HG02798 (cell line): Measurements from ENCODE around the gene CNTROB.
A peak's percentile ranks its signal among the peaks of the same experiment; 100 is the strongest.

Experiments
- ATAC-seq: cut with Tn5 transposase; IDR thresholded peaks from one replicate; pipeline ENCODE4 v1.9.1; 2021; ENCODE audit warnings: mild to moderate bottlenecking; ENCODE audit not compliant: unreplicated experiment, poor library complexity

Gene CNTROB

DNA sequence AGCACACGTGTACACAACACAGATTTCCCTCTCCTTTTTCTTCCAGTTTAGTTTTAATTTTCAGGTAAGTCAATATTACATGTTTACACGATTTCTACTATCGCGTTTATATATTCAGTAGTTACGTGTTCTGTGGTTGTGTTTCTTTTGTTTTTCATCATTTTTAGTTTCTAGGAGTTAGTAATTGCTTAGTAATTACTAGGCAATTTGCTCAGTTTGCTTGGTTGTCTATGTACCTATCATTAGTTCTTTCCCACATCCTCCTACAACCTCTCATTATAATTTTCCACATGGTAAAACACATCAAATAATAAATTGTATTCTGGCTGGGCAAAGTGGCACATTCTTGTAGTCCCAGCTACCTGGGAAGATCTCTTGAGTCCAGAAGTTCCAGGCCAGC, 45.8 kb downstream of the CNTROB start:
- ATAC-seq, result no peak

DNA sequence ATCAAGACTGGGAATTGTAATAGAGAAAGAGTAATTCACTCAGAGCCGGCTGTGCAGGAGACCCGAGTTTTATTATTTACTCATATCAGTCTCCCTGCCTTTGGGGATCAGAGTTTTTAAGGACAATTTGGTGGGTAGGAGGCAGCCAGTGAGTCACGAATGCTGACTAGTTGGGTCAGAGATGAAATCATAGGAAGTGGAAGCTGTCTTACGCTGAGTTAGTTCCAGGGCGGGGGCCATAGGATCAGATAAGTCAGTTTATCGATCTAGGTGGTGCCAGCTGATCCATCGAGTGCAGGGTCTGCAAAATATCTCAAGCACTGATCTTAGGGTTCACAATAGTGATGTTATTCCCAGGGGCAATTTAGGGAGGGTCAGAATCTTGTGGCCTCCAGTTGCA, 50.2 kb downstream of the CNTROB start:
- no peak for ATAC-seq

DNA sequence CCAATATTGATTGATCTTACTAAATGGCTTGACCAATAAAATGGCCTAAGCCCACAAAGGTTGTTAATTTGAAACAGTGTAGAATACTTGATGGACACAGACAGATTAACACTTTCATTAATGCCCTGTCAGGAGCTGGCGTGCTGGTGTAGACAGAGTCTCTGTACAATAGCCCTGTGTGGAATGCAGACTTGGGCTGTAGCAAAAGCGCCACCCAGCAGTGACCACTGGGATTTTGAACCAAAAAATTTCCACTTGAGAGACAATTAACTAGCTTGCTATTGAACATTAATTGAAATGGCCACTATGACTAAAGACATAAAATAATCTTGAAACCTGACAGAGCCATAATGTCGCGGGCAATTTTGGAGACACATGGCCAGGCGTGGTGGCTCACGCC, 50.7 kb downstream of the CNTROB start:
- ATAC-seq, result no peak

DNA sequence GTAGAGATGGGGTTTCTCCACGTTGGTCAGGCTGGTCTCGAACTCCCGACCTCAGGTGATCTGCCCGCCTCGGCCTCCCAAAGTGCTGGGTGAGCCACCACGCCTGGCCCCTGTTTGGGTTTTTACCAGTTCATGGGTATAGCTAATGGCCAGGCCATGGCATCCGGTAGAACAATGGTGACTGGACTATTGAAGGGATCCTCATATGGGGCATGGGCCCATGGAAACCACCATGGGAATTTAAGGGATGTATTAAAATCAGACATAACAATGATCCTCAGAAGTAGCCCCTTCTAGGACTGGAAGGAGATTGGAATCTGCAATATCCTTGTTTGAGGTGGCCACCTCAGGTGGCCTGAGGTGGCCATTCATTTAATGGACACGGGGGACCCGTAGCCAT, 52.9 kb downstream of the CNTROB start:
- no peak for ATAC-seq

DNA sequence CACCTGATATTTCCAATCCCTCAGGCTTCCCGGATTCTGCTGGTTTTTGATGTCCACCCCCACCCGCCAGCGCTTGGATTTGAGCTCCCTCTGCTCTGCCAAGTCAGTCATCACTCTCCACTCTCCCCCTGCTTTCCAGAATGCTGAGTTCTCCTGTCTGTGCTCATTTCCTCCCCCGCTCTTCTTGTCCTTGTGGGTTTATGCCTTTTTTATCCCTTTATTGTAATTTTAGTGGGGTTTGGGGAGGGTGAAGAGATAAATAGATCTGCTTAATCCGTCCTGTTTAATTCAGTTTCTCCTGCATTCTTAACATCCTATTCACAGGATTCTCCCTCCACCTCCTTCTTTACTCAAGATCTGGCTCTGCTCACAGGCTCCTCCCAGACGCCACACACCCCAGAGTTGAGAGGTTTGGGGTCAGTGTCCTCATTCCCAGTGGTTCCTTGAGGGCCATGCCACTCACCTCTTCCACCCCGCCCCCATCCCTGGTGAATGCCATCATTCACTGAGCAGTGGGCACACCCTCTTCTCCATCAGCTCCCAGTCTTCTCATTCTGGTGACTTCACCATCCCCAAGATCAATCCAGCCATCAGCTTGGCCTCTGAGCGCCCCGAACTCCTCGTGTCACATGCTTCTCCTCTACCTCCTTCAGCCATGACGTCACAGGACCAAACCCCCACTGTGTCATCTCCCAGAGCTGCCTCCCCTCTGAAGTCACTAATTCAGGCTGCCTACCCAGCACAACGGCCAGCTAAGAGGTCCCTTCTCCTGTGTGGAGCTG, 55.3 kb downstream of the CNTROB start:
- no peak for ATAC-seq

DNA sequence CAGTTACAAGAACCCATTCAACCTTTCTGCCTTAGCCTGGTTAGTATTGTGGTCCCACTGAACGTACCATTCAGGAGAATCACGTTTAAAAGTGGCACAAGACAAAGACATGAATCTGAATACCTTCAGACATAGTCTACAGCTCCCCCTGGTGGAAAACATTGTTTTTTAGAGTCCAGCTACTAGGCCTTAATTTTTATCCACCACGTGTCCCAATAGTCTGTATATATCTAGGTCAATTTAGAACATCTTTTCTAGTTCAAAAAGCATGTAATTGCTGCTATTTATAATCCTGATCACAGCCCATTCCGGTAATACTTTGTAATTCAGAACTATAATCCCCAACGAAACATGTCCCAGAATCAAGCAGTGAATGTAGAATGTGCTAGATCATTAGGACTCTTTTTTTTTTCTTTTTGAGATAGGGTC, 56.8 kb downstream of the CNTROB start:
- ATAC-seq, result no peak

DNA sequence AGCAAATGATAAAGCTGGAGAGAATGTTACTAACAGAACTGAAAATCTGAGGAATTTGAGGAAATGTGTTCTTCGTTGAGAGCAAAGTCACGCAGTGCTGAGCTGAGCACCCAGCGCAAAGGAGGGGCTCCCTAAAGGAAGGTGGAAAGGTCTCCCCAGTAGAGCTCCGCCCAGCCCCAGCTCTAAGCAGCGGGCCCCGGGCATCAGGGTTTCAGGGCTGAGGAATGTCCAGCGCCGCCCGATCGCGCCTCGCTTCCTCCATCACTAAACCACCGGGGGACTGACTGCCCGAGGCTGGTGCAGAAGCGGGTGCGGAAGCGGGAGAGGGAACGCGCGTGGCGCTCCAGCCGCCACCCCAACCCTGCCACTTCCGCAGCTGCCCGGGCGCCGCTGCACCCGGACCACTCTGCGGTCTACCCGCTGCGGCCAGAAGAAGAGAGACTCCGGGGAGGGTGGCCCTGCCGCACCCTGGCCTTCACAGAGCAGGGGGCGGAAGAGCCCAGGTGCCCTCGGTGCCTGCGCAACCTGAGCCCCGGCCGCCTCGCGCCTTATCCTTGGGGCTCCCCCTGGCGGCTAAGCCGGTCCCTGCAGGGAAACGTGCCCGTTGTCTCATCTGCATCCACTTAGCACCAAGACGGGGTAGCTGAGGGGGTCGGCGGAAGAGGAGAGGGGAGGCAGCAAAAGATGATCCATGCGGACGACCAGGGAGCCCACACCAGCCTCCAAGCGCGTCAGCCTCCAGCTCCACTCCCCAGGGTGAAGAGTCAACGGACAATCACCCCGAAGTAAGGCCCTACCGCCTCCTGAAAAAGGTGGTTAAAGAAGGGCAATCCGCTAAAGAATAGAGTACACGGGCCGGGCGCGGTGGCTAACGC, 58.0 kb downstream of the CNTROB start:
- ATAC-seq, result peak; percentile 86

DNA sequence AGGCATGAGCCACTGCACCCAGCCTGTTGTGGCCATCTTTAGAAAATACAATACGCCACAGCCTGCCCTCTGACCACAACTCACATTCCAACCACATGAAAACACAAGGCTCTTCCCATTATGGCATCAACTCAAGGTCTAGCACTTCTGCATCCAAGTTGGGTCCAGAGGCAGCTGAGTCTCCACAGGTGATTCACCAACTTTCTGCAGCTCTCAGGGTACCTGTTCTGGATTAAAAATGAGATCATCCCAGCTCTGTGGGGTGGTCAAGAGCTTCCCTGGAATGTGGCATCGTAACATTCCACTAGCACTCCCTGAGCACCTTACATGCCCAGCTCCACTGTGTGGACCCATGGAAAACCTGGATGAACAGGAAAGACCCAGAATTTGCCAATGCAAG, 60.5 kb downstream of the CNTROB start:
- no peak for ATAC-seq

DNA sequence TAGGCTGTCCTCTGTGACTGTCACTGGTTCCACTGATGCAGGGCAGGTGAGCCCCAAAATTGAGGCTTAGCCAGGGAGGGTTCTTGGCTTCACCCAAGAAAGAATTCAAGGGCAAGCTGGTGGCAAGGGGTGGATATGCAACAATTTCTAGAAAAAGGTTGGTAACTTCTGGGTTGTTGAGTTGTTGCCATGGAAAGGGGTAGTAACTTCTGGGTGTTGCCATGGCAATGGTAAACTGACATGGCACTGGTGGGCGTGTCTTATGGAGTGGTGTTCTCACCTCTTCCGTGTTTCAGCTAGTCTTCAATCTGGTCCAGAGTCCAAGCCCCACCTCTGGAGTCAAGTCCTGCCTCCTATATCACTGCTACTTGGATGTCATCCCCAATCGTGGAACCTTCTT, 60.9 kb downstream of the CNTROB start:
- no peak for ATAC-seq

DNA sequence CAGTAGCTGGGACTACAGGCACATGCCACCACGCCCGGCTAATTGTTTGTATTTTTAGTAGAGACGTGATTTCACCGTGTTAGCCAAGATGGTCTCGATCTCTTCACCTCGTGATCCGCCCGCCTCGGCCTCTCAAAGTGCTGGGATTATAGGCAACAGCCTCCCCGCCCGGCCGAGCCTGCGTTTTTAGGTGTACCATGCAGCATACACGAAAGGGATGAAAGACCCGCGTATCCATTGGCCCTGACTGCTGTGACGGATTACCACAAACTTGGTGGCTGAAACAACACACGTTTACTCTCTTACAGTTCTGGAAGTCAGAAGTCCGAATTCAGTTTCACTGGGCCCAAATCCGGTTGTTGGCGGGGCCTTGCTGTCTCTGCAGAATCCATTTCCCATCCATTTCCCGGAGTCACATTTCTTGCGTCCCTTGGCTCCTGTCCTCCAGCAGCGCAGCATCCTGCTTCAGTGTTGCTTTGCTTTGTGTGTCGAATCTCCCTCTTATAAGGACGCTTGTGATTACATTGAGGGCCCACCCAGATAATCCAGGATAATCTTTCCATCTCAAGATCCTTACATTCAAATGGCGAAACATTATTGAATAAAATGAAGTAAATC, 62.1 kb downstream of the CNTROB start:
- no peak for ATAC-seq

DNA sequence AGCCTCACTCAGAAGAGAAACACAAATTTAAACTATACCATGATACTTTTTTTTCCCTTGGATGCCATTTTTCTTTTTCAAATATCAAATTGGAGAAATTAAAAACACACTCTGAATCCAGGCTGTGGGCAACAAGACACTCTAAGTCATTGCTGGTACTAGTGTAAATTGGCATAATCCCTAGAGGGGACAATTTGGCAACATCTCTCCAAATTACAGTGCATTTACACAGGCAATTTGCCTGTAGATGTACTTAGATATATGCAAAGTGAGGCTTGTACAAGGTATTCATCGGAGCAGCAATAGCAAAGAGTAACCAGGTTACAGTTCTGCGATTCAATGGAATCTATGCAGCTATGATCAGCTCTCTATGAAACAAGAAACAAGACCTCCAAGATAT, 63.7 kb downstream of the CNTROB start:
- no peak for ATAC-seq

DNA sequence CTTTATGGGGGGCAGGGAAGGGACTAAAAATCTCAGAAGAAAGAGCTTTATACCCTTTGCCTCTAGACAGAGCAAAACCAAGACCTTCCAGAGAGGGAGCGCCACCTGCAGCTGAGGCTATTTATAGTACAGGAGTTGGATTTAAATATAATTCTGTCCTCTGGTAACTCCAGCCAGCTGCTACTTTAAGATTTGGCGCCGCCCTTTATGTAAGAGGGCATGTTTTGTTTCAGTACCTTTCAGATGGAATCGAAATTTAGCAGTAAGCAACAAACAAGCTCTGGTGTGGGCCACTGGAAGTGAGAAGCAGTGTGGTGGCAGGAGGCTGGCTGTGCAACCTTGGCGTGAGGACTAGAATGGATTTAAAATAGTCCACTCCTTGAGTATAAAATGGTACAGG, 65.2 kb downstream of the CNTROB start:
- ATAC-seq, result no peak
